NCI-H345 (cell line): Measurements from ENCODE around the gene ARID3A.
A peak's percentile ranks its signal among the peaks of the same experiment; 100 is the strongest.

Source experiments
- DNase-seq: peaks from one replicate; lab custom pipeline; 2025; lab: John Stamatoyannopoulos, UW

The ARID3A gene

DNA sequence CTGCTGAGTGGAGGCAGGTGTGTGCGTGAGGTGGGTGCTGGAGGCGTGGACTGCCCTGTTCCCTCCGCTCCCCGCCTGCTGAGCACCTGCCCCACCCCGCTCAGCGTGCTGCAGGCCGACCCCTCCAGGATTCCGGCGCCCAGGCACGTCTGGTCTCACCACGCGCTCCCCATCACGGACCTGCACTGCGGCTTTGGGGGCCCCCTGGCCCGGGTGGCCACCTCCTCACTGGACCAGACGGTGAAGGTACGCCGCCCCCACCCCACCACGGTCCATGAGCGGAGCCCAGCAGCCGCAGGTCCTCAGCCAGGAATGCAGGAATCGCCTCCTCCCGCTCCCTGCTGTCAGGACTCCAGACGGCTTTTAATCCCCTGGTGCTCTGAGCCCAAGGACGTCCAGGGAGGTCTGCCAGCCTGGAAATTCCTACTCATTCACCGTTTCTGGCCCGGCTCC lies 64.3 kb downstream of the ARID3A start:
- no peak for DNase-seq

DNA sequence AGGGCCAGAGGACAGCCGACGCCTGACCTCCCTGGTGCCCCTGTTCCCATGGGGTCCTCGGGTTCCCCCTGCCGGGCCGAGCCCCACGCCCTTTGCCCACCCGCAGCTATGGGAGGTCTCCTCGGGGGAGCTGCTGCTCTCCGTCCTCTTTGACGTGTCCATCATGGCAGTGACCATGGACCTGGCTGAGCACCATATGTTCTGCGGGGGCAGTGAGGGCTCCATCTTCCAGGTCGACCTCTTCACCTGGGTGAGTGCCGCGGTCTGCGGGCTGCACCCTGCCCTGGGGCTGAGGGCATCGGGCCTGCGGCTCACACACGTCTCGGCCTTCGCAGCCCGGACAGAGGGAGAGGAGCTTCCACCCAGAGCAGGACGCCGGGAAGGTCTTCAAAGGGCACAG lies 64.9 kb downstream of the ARID3A start:
- DNase-seq, result no peak

DNA sequence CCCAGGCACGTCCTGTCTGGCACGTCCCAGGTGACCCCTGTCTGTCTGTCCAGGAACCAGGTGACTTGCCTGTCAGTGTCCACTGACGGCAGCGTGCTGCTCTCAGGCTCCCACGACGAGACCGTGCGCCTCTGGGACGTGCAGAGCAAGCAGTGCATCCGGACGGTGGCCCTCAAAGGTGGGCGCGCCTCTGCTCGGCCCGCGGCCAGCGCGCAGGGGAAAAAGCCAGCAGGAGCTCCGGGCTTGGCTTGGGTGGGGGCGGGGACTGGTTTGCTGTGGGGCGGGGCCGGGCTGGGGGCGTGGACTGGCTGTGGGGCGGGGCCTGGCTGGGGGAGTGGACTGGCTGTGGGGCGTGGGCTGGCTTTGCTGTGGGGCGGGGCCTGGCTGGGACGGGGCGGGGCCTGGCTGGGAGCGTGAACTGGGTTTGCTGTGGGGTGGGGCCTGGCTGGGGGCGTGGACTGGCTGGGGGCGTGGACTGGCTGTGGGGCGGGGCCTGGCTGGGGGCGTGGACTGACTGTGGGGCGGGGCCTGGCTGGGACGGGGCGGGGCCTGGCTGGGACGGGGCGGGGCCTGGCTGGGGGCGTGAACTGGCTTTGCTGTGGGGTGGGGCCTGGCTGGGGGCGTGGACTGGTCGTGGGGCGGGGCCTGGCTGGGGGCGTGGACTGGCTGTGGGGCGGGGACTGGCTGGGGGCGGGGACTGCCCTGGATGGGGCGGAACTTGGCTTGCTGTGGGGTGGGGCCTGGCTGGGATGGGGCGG lies 65.5 kb downstream of the ARID3A start:
- no peak for DNase-seq

DNA sequence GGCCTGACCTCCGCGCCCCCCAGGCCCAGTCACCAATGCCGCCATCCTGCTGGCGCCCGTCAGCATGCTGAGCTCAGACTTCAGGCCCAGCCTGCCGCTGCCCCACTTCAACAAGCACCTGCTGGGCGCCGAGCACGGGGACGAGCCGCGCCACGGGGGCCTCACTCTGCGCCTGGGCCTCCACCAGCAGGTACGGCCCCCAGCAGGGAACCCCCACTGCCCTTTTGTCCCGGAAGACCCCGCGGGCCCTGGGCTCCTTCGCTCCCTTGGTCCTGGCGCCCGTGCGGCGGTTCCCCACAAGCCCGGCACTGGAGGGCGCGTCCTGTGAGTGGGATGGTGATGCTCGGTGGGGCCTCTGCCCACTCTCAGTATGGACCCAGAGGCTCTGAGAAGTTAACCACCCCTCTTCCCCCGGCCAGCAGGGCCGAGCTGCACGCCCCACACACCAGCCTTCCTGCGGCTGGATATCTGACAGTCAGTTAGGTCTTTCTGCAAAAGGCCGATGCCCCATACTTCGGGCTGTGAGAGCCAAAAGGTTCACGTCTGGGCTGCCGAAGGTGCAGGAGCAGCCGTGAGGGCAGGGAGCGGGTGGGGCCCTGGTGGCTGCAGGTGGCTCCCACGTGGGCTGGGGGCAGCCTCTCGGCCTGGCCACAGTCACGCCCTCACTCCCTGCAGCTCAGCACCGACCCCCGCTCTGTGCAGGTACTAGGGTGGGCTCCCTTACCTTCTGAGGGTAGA lies 66.3 kb downstream of the ARID3A start:
- DNase-seq, result no peak

DNA sequence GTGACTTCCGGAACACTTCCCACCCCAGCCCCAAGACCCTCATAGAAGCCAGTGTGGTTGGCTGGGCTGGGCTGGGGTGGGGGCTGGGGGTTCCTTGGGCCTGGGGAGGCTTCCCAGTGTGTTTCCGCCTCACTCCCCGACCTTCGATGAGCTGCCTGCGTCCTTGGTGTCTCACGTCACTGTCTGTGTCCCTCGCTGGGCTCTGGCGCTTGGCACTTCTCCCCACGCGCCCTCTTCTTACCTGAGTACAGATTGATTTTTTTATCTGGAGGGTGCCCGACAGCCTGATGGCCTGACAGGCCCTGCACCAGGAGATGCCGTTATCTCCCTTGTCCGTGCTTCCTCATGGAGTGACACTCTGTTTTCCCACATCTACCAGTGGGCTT lies 66.8 kb downstream of the ARID3A start:
- no peak for DNase-seq

DNA sequence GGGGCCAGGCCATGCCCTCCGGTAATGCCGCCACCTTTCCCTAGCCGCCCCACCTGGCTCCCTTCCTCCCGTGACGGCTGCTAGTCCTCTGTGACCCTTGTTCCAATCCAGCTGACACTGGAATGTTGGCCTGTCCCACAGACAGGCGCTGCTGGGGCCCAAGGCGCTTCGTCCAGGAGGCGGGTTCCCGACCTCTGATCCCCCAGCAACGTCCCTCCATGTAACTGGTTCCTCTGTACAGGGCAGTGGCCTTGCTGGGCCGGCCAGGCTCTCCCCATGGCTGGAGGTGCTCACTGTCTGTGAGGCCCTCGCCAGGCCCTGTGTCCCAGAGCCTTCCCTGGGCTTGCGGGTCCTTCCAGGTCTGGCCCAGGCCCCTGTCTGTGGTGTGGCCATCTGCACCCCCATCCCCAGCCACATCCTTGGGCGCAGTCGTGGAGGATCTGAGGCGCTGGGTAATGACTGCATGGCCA lies 67.6 kb downstream of the ARID3A start:
- DNase-seq, result no peak

DNA sequence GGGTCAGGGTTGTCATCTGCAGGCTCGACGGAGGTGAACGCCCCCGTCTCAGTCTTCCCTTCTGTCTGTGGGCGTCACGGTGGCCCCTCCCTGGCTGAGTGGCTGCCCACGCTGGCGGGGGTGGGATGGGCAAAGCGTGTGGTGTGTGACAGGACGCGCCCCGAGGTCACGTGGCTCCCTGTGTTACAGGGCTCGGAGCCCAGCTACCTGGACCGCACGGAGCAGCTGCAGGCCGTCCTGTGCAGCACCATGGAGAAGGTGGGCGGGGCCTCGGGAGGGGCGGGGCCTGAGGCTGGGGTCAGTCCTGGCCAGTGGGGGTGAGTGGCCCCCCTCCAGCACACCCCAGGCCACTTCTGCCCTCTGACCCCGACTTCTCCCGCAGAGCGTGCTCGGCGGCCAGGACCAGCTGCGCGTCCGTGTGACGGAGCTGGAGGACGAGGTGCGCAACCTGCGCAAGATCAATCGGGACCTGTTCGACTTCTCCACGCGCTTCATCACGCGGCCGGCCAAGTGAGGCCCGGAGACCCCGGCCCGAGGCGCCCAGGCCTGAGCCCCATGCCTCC lies 68.1 kb downstream of the ARID3A start:
- no peak for DNase-seq

DNA sequence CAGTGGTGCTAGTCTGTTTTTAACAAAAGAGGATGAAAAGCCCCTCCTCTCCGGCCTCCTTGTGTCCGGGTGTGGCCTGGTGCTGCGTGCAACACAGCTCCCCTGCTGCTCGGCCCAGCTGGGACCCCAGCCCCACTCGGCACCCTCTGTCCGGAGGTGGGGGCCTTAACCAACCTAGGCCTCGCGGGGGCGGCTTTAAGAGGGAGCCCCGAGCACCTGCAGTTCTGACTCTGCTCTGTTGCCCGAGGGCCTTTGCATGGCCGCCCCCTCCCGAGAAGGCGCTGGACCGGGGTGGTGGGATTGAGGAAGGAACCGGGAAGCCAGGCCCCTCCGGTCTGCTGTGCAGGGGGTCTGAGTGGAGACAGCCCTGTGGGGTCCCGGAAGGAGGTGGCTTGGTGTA lies 68.7 kb downstream of the ARID3A start:
- no peak for DNase-seq

DNA sequence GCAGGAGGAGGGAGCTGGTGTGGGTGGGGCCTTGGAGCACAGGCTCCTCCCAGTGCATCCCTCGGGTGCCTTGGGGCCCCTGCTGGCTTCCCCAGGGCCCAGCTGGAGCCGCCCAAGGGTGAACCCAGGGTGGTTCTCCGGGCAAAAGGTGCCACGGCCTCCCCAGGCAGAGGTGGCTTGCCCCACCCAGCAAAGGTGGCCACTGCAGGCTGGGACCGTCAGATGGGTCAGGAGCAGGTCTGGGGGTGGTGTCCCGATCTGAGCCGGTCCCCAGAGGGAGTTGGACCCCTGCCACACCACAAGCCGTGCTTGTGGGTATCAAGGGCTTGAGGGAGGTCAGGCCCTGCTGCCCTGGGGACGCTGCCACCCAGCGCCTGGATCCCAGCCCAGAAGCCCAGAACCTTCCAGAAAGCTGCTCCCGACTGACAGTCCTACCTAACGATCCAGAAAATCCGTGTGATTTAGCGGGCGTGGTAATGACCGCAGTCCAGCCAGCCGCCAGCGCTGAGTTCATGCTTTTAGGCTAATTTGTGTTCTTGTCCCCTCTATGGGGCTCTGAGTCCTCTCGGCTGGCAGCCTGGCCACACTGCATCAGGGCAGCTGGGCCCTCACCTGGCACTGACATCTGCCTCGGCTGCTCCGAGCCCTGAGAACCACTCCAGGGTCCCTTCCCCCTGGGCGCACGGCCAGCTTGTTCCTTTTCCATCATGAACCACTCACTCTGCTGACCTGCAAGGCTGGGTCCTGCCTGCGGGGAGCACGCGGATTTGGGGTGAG lies 69.4 kb downstream of the ARID3A start:
- no peak for DNase-seq

DNA sequence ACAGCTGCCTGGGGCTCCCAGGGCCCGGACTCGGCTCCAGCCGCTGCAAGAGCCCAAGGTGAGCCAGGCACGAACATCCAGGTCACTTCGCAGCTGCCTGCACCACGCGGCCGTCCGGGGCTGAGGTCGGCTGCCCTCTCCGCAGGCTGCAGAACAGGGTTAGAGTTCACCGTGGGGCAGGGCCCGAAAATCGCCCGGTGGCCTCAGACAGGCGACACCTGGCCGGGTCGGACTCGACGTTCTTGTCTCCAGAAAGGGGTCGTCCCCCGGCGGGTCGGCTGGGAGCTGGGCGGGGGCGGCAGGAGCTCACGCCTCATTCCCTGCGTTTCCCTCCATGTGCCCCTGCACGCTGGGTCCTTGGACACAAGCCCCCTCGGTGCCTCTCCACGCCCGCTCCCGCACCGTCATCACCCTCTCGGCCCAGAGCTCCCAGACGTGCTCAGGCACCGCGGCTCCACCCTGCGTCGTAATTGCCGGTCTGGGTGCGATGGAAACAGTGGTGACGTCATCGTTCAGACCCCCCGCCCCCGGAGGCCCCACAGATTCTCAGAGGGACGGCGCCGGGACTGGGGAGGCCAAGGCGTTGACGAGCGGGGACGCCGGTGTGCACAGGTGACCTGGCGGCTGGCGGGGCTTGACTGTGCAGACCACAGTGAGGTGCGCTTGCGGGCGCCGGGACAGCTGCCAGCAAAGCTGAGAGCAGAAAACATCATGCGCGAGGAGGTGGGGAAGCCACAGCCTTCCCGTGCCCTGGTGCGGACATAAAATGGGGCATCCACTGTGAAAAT lies 70.4 kb downstream of the ARID3A start:
- peak; percentile 84 for DNase-seq

DNA sequence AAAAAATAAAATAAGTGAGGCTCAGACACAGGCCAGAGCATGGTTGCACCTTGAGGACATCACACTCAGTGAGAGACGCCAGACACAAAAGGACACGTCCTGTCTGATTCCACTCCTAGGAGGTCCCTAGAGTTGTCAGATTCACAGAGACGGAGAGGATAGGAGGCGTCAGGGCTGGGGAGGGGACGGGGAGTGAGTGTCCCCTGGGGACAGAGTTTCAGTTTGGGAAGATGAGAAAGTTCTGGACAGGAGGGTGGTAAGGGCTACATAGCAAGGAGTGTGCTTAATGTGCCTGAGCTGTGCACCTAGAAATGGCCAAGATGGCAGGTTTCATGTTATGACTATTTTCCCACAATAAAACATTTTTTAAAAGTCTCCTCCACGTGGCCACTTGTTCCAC lies 72.2 kb downstream of the ARID3A start:
- DNase-seq, result no peak

DNA sequence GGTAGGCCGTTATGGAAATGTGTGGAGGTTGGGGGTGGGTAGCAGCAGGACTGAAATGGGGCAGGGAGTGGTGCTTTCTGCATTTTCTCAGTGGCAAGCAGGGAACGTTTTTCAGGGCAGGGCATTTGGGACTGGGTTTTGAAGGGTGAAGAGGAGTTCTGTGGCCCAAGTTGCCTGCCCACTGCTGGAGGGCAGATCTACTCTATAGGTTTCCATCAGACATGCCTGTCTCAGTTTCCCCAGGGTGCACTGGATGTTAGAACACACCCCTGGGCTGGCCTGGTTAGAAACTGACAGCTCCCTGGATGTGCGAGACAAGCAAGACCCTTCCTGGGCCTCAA lies 73.5 kb downstream of the ARID3A start:
- DNase-seq, result no peak

DNA sequence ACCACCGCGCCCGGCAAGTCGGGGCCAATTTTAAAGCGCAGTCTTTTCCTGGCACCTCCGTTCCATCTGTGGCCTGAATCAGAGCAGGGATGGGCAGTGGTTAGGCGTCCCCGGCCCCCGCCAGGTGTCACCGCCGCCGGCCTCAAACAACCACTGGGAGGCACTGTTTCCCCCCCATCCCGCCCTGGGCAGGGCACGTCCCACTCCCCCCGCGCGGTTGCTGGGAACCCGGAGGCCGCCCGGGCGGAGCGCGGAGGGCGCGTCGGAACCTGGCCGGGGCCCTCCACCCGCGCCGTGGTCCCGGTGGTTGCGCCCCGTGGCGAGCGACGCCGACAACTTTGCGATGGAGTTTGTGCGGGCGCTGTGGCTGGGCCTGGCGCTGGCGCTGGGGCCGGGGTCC lies 74.3 kb downstream of the ARID3A start, which contains the start of gene GRIN3B:
TSS of gene GRIN3B (plus strand) at position 325 of the 400 bp plus-strand sequence. CDS start at position 344, 19 bp downstream.
- no peak for DNase-seq

DNA sequence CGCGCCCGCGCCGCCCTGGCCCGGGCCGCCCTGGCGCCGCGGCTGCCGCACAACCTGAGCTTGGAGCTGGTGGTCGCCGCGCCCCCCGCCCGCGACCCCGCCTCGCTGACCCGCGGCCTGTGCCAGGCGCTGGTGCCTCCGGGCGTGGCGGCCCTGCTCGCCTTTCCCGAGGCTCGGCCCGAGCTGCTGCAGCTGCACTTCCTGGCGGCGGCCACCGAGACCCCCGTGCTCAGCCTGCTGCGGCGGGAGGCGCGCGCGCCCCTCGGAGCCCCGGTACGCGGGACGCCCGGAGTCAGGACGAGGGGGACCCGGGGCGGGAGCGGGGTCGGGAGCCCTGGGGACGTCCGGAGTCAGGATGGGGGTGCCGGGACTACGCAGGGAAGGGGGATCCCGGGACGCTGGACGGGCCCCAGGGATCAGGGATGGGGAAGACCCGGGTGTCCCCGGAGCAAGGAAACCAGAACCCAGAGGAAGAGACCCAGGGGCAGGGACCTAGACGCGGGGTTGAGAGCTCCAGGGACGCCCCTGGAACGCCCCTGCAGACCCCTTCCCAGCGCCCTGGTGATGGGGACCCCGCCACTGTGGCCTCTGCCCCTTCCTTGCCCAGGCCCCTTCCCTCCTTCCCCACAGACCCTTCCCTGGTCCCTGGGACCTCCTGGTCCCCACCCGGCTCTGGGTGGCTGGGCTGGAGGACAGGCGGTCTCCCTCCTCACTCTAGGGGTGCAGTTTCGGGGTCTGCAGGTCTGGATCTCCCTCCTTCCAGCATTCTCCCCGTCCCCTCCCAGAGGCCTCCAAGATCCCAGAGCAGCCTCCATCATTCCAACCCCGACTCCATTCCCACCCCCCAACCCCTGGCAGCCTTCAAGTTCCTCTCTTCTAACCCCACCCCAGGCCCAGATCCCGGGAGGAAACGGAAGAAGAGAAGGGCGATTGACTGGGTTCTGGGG lies 75.0 kb downstream of the ARID3A start:
- DNase-seq, result no peak

DNA sequence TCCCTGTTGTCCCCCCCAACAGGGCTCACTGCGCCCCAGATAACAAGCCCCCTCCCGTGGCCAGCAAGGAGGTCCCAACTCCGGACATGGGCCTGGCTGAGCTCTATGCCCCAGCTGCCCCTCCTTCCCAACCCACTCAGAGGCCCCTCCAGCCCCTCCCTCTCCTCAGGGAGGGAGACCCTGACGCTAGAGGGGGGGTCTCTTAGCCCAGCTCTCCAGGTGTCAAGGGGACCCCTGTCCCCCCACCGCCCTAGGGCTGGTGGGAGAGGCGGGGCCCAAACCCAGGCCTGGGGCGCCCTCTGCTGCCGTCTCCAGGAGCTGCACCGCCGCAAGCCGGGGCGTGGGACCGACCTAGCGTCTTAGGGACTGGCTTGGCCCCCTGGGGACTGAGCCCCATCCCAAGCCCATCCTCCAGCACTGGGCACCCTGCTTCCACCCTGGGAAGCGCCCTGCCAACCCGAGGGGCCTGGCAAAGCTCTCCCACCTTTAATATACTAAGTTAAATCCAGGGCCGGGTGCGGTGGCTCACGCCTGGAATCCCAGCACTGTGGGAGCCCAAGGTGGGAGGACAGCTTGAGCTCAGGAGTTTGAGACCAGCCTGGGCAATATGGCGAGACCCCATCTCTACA lies 75.8 kb downstream of the ARID3A start:
- peak; percentile 38 for DNase-seq

DNA sequence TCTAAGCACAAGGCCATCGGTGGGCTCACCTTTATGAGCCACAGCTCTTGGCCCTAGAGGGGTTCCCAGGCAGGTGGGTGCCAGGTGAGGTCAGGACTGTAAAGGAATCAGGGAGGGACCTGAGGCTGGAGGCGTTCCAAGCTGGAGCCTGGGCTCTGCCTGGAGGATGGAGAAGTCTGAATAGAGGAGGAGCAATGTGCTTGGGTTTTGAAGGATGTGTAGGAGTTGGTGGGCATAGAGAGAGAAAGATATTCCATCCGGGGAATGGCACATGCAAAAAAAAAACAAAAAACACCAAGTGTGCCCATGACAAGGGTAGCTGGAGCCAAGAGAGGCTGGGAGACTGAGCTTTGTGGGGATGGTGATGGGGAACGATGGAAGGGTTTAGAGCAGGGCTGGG lies 76.8 kb downstream of the ARID3A start:
- no peak for DNase-seq

DNA sequence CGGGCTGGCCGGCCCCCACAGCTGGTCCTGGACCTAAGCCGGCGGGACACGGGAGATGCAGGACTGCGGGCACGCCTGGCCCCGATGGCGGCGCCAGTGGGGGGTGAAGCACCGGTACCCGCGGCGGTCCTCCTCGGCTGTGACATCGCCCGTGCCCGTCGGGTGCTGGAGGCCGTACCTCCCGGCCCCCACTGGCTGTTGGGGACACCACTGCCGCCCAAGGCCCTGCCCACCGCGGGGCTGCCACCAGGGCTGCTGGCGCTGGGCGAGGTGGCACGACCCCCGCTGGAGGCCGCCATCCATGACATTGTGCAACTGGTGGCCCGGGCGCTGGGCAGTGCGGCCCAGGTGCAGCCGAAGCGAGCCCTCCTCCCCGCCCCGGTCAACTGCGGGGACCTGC lies 77.4 kb downstream of the ARID3A start:
- DNase-seq, result no peak

DNA sequence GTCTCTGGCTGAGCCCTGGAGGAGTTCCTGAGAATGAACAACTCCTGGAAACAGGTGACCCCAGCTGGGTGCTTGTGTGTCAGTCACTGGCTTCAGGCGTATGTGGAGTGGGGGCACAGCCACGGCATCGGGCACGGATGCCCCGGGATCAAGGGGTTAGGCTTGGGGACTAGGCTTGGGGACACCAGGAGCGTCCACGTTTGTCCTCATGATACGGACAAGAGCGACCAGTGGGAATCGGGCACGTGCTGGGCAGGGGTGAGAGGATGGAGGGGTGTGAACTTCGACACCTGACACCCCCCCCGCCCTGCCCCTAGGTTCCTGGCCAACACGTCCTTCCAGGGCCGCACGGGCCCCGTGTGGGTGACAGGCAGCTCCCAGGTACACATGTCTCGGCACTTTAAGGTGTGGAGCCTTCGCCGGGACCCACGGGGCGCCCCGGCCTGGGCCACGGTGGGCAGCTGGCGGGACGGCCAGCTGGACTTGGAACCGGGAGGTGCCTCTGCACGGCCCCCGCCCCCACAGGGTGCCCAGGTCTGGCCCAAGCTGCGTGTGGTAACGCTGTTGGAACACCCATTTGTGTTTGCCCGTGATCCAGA lies 78.5 kb downstream of the ARID3A start:
- DNase-seq, result no peak
